Stomach (tissue), 9 donors: ENCODE results near the gene AGAP1. TPM values are rescaled to one million over a fixed set of nuclear protein-coding genes. Genes with fewer than 3 reads are reported as not detected.

ENCODE experiments used
- DNase-seq, 2 donors: peaks; one replicate each; pipeline versions ENCODE4 v3.0.0 to v3.0.0-alpha.2; 2013 to 2019
- H3K27ac ChIP-seq, 5 donors: fragments of 200-600 bp in 4 of 5; sonication (generic) in 4 of 5; one replicate each; pipeline ENCODE4 v1.5.1; 2013 to 2019; ENCODE audit warnings: mild to moderate bottlenecking in 1 of 5, moderate library complexity in 1 of 5
- H3K27me3 ChIP-seq, 3 donors: fragments of 200-600 bp; sonication (generic); one replicate each; pipeline ENCODE4 v1.5.1; 2017 to 2019; ENCODE audit warnings: mixed run types in 1 of 3
- H3K36me3 ChIP-seq, 4 donors: fragments of 200-600 bp; sonication (generic); 1 replicate in 3 of 4; 2 replicates in 1 of 4; pipeline ENCODE4 v1.5.1; 2016 to 2019
- H3K4me1 ChIP-seq, 4 donors: fragments of 200-600 bp; sonication (generic); one replicate each; pipeline ENCODE4 v1.5.1; 2016 to 2019
- H3K4me3 ChIP-seq, 4 donors: fragments of 200-600 bp; sonication (generic) in 3 of 4; one replicate each; pipeline ENCODE4 v1.5.1; 2016 to 2019; ENCODE audit warnings: mild to moderate bottlenecking in 1 of 4
- H3K9me3 ChIP-seq, 4 donors: fragments of 200-600 bp; sonication (generic); one replicate each; pipeline ENCODE4 v1.5.1; 2016 to 2019
- CTCF ChIP-seq, 7 experiments: fragments of 450-650 bp in 4 of 7; fragments of 200-600 bp in 3 of 7; sonication (generic) in 3 of 7; IDR thresholded peaks; one replicate each; pipeline ENCODE4 v1.5.1; 2016 to 2019; ENCODE audit warnings: antibody characterized with exemption in 7 of 7, control low read depth in 2 of 7, mild to moderate bottlenecking in 1 of 7
- EP300 ChIP-seq: sonication (generic); formaldehyde crosslinking; IDR thresholded peaks from one replicate; pipeline ENCODE4 v1.6.1; 2017; ENCODE audit warnings: antibody characterized with exemption
- POLR2A ChIP-seq, 4 donors: fragments of 450-650 bp; IDR thresholded peaks; one replicate each; pipeline ENCODE4 v1.6.1; 2016; ENCODE audit warnings: antibody characterized with exemption in 4 of 4, control low read depth in 2 of 4, mild to moderate bottlenecking in 1 of 4, moderate library complexity in 1 of 4
- POLR2AphosphoS5 ChIP-seq, 3 donors: sonication (generic); formaldehyde crosslinking; IDR thresholded peaks; one replicate each; pipeline ENCODE4 v1.6.1; 2016; ENCODE audit warnings: antibody characterized with exemption in 3 of 3
- WGBS, 5 donors: extraction: QIAGEN DNeasy Blood & Tissue Kit in 3 of 5; methylation state at CpG; one replicate each; pipeline versions ENCODE4 v1.1.5 to v1.1.7; 2013 to 2018; 5-methylcytosine and 5-hydroxymethylcytosine counted together
- intact Hi-C: fragments of 100-400 bp; cut with DNase I; formaldehyde crosslinking; loops from one replicate; pipeline ENCODE4 v1.15.1; 2023; ENCODE audit warnings: low total_unique reads
- polyA plus RNA-seq, 3 donors: library from polyadenylated mRNA; stranded (reverse); fragments of 200-250 nt; gene quantifications; one replicate each; pipeline ENCODE4 v1.2.3, GENCODE V29; 2013
- total RNA-seq, 5 donors: library from RNA; depleted of rRNA; stranded (reverse); fragments of >200 nt; gene quantifications; one replicate each; pipeline versions ENCODE4 v1.1.0 to v1.2.3, GENCODE V29; 2014 to 2016
- donor health status: healthy with polysubstance abuse.
- donor health status: Bipolar disorder and iron deficiency.
- donor health status: healthy.

Gene AGAP1
- total and polyA plus RNA-seq, 8 donors = 4.2 to 139 (median 35.0) TPM

GRCh38 chr2:235545339-235546150 lies 51.7 kb downstream of the AGAP1 start:
- WGBS, 5 donors = 37 to 59% (median 45%) methylated on average over 11 of the region's 11 CpGs
- no peaks in the 10 kb centered on the region for H3K36me3 ChIP-seq
- DNase-seq = no peak
- H3K4me1 ChIP-seq = peaks cover 16 to 58% (median 36%) of the 10 kb centered on the region in 4 donors
- no peak overlapping the region for H3K27ac ChIP-seq
- H3K9me3 ChIP-seq = no peaks in the 10 kb centered on the region
- no peaks in the 10 kb centered on the region for H3K27me3 ChIP-seq
- intact Hi-C loops = no loop called here
- no peak overlapping the region for H3K4me3 ChIP-seq
- TF ChIP-seq CTCF (IDR thresholded peaks at IDR 0.05) = no peak
- TF ChIP-seq EP300 = no peak
- no peak for TF ChIP-seq POLR2AphosphoS5 (IDR thresholded peaks at IDR 0.05)
- no peak for TF ChIP-seq POLR2A (IDR thresholded peaks at IDR 0.05)

DNA sequence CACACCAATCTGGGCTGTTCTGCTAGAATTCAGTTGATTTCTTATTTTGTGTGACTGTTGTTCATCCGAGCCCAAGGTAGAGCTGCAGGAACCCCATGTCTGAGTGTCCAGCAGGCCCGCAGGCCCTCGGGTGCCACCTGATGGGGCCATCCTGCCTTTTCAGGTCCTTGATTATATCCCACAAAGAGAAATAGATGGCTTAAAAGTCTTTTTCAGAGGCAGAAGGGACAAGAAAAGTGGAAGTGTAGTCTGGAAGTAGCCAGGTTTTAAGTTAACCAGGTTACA lies 52.2 kb downstream of the AGAP1 start:
- no peaks in the 10 kb centered on the region for H3K27me3 ChIP-seq

GRCh38 chr2:235546436-235546835 lies 52.6 kb downstream of the AGAP1 start:
- Histone ChIP-seq H3K27ac (no peak overlapping the region), H3K9me3 (no peaks in the 10 kb centered on the region)
- no peak for DNase-seq

More for the DNA sequence above, 52.2 kb downstream of the AGAP1 start:
- TF ChIP-seq CTCF (IDR thresholded peaks at IDR 0.05) (no peak), POLR2AphosphoS5 (IDR thresholded peaks at IDR 0.05) (no peak), POLR2A (IDR thresholded peaks at IDR 0.05) (no peak), EP300 (no peak)
- Histone ChIP-seq H3K4me1 (peaks cover 16 to 52% (median 33%) of the 10 kb centered on the region in 4 donors), H3K36me3 (no peaks in the 10 kb centered on the region), H3K4me3 (no peak overlapping the region), H3K27ac (no peak overlapping the region), H3K9me3 (no peaks in the 10 kb centered on the region)
- 83 to 92% (median 91%) methylated on average over 3 of the region's 3 CpGs for WGBS, 5 donors
- intact Hi-C loops = no loop called here
- DNase-seq = no peak

GRCh38 chr2:235549735-235550377 lies 56.0 kb downstream of the AGAP1 start:
- Histone ChIP-seq H3K9me3 (no peaks in the 10 kb centered on the region), H3K4me3 (no peak overlapping the region), H3K4me1 (peaks cover 21 to 54% (median 43%) of the 10 kb centered on the region in 4 donors), H3K27ac (no peak overlapping the region), H3K27me3 (no peaks in the 10 kb centered on the region), H3K36me3 (no peaks in the 10 kb centered on the region)
- TF ChIP-seq POLR2A (IDR thresholded peaks at IDR 0.05) = no peak
- no peak for TF ChIP-seq CTCF (IDR thresholded peaks at IDR 0.05)
- no peak for TF ChIP-seq POLR2AphosphoS5 (IDR thresholded peaks at IDR 0.05)
- TF ChIP-seq EP300 = no peak
- intact Hi-C loops = no loop called here
- DNase-seq = no peak
- 87 to 93% (median 91%) methylated on average over 18 to 19 of the region's 19 CpGs for WGBS, 5 donors

More at GRCh38 chr2:235546436-235546835, 52.6 kb downstream of the AGAP1 start:
- intact Hi-C loops = no loop called here
- Histone ChIP-seq H3K27me3 (no peaks in the 10 kb centered on the region), H3K4me1 (peaks cover 17 to 54% (median 35%) of the 10 kb centered on the region in 4 donors), H3K4me3 (no peak overlapping the region), H3K36me3 (no peaks in the 10 kb centered on the region)
- 84 to 90% (median 87%) methylated on average over 9 of the region's 9 CpGs for WGBS, 5 donors
- TF ChIP-seq EP300 (no peak), POLR2AphosphoS5 (IDR thresholded peaks at IDR 0.05) (no peak), CTCF (IDR thresholded peaks at IDR 0.05) (no peak), POLR2A (IDR thresholded peaks at IDR 0.05) (no peak)
